Mesenchymal stem cell (in vitro differentiated cells and primary cell): Measurements from ENCODE around the gene NPIPA5.
"Not testable (repeated sequence)": the region's sequence is repeated elsewhere in the genome, so short reads cannot be mapped to it uniquely, and the experiment has no call there.

Experiments
- DNase-seq: peaks from one replicate; pipeline ENCODE4 v3.0.0-alpha.2; 2013
- H2AFZ ChIP-seq: one replicate; pipeline ENCODE4 v1.6.1; 2013; ENCODE audit warnings: low read depth, mild to moderate bottlenecking, control low read depth, inconsistent platforms, low read length, moderate library complexity
- H2AK5ac ChIP-seq: 2 replicates; pipeline ENCODE4 v1.6.1; 2013; ENCODE audit warnings: low read length, moderate library complexity, mild to moderate bottlenecking, inconsistent platforms; ENCODE audit not compliant: severe bottlenecking
- H2BK120ac ChIP-seq: one replicate; pipeline ENCODE4 v1.6.1; 2013; ENCODE audit warnings: low read depth, mild to moderate bottlenecking, inconsistent platforms, low read length, moderate library complexity
- H2BK12ac ChIP-seq, 2 experiments: one replicate each; pipeline ENCODE4 v1.6.1; 2013; ENCODE audit warnings: inconsistent platforms in 2 of 2, low read length in 2 of 2, mild to moderate bottlenecking in 2 of 2, moderate library complexity in 2 of 2, control low read depth in 1 of 2
- H2BK15ac ChIP-seq: one replicate; pipeline ENCODE4 v1.6.1; 2013; ENCODE audit warnings: mild to moderate bottlenecking, low read depth, inconsistent platforms; ENCODE audit not compliant: poor library complexity, severe bottlenecking
- H2BK5ac ChIP-seq: 2 replicates; pipeline ENCODE4 v1.6.1; 2013; ENCODE audit warnings: low read depth, mild to moderate bottlenecking, low read length, control low read depth, inconsistent platforms; ENCODE audit not compliant: poor library complexity, severe bottlenecking
- H3K14ac ChIP-seq, 2 experiments: one replicate each; pipeline ENCODE4 v1.6.1; 2013; ENCODE audit warnings: inconsistent platforms in 2 of 2, low read length in 2 of 2, control low read depth in 1 of 2, mild to moderate bottlenecking in 1 of 2, moderate library complexity in 1 of 2
- H3K18ac ChIP-seq, 2 experiments: one replicate each; pipeline ENCODE4 v1.6.1; 2013; ENCODE audit warnings: inconsistent platforms in 2 of 2, low read length in 2 of 2, control low read depth in 1 of 2, low read depth in 1 of 2, mild to moderate bottlenecking in 1 of 2
- H3K23ac ChIP-seq, 2 experiments: one replicate each; pipeline ENCODE4 v1.6.1; 2013; ENCODE audit warnings: inconsistent platforms in 2 of 2, low read length in 2 of 2, mild to moderate bottlenecking in 2 of 2, moderate library complexity in 2 of 2, control low read depth in 1 of 2
- H3K27ac ChIP-seq: 2 replicates; pipeline ENCODE4 v1.5.1; 2013; ENCODE audit warnings: mild to moderate bottlenecking, moderate library complexity, low read length, control low read depth, inconsistent platforms; ENCODE audit not compliant: poor library complexity, severe bottlenecking
- H3K27me3 ChIP-seq, 2 experiments: 2 replicates each; pipeline versions ENCODE4 v1.6.1 to v1.7.0; 2013; ENCODE audit warnings: low read length in 2 of 2, mild to moderate bottlenecking in 2 of 2, moderate library complexity in 2 of 2, control low read depth in 1 of 2, inconsistent platforms in 1 of 2; ENCODE audit not compliant: control insufficient read depth in 1 of 2, insufficient read depth in 1 of 2
- H3K36me3 ChIP-seq, 2 experiments: 2 replicates each; pipeline versions ENCODE4 v1.6.1 to v1.7.0; 2013; ENCODE audit warnings: low read length in 2 of 2, control low read depth in 1 of 2, inconsistent platforms in 1 of 2, low read depth in 1 of 2, mild to moderate bottlenecking in 1 of 2; ENCODE audit not compliant: insufficient read depth in 2 of 2, control insufficient read depth in 1 of 2
- H3K4ac ChIP-seq, 2 experiments: one replicate each; pipeline ENCODE4 v1.6.1; 2013; ENCODE audit warnings: inconsistent platforms in 2 of 2, low read length in 2 of 2, mild to moderate bottlenecking in 2 of 2, moderate library complexity in 2 of 2, control low read depth in 1 of 2, low read depth in 1 of 2
- H3K4me1 ChIP-seq: 2 replicates; pipeline ENCODE4 v1.6.1; 2013; ENCODE audit warnings: low read depth, low read length, control low read depth; ENCODE audit not compliant: control insufficient read depth, insufficient read depth
- H3K4me2 ChIP-seq: 2 replicates; pipeline ENCODE4 v1.6.1; 2013; ENCODE audit warnings: low read length, mild to moderate bottlenecking, inconsistent platforms; ENCODE audit not compliant: poor library complexity, severe bottlenecking
- H3K4me3 ChIP-seq, 2 experiments: 2 replicates each; pipeline versions ENCODE4 v1.5.1 to v1.7.0; 2013; ENCODE audit warnings: low read length in 2 of 2, mild to moderate bottlenecking in 2 of 2, control low read depth in 1 of 2, low read depth in 1 of 2; ENCODE audit not compliant: insufficient read depth in 1 of 2
- H3K79me1 ChIP-seq: replicated peaks from 2 replicates; pipeline ENCODE4 v1.6.1; 2013; ENCODE audit warnings: mild to moderate bottlenecking, control low read depth, low read length, inconsistent platforms; ENCODE audit not compliant: poor library complexity, severe bottlenecking
- H3K9ac ChIP-seq: 2 replicates; pipeline ENCODE4 v1.7.0; 2013; ENCODE audit warnings: mild to moderate bottlenecking, low read length, moderate library complexity
- H3K9me3 ChIP-seq: 2 replicates; pipeline ENCODE4 v1.7.0; 2013; ENCODE audit warnings: mild to moderate bottlenecking, low read length; ENCODE audit not compliant: control insufficient read depth
- H4K8ac ChIP-seq: one replicate; pipeline ENCODE4 v1.6.1; 2013; ENCODE audit warnings: inconsistent platforms, mild to moderate bottlenecking, low read length, moderate library complexity
- H4K91ac ChIP-seq: one replicate; pipeline ENCODE4 v1.6.1; 2013; ENCODE audit warnings: mild to moderate bottlenecking, low read length, inconsistent platforms
- WGBS: methylation state at CpG from one replicate; pipeline ENCODE4 v1.1.7; 2013; ENCODE audit warnings: mixed read lengths; 5-methylcytosine and 5-hydroxymethylcytosine counted together

The NPIPA5 gene

DNA sequence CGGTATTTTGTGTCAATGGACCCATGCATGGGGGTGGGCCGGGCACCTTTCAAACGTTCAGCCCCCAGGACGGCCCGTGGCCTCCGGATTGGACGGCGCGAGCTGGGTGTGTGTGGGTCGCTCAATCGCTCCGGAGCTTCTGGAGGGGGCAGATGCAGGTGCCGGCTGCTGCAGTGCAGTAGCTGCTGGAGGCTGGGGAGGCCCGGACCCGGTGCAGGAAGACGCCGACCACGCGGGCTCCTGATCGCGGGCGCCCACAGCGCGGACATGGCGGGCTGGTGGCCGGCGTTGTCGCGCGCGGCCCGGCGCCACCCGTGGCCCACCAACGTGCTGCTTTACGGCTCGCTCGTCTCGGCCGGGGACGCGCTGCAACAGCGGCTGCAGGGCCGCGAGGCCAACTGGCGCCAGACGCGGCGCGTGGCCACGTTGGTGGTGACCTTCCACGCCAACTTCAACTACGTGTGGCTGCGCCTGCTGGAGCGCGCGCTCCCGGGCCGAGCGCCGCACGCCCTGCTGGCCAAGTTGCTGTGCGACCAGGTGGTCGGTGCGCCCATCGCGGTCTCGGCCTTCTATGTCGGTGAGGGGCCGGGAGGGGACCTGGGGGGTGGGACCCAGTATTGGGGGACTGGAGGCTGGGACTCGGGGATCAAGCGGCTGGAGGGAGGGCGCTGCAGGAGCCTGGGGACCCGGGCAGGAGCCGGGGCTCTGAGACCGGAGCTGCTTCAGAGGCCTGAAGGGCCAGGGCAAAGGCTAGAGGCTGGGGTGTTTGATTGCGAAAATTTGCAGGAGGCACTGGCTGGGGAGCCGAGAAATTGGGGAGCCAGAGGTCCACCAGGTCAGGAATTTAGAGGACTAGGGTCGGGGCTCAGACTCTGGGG lies 17.8 kb upstream of the NPIPA5 start, which contains the start of gene MPV17L:
MPV17L (plus strand) TSS at position 124 of the 878 bp plus-strand sequence; CDS start at position 268, 144 bp downstream.
- not testable (repeated sequence) for H2BK12ac ChIP-seq, H3K27ac ChIP-seq, H3K9me3 ChIP-seq, H3K23ac ChIP-seq, H3K36me3 ChIP-seq, H3K4ac ChIP-seq, H2BK15ac ChIP-seq, H3K4me1 ChIP-seq, H3K79me1 ChIP-seq, H2BK120ac ChIP-seq, H2BK5ac ChIP-seq, H3K27me3 ChIP-seq, H2AK5ac ChIP-seq
- H3K4me3 ChIP-seq: peak within 1 kb of the TSS; percentile 68 to 75
- 10% methylated on average over 62 of the region's 79 CpGs for WGBS
- peak within 1 kb of the TSS; percentile 61 for H3K9ac ChIP-seq
- peak within 1 kb of the TSS; percentile 92 for H2AFZ ChIP-seq
- H3K18ac ChIP-seq: peak within 1 kb of the TSS; percentile 62 to 84
- peak within 1 kb of the TSS; percentile 87 for H4K8ac ChIP-seq
- H3K4me2 ChIP-seq: peak within 1 kb of the TSS; percentile 91
- H3K14ac ChIP-seq: peak within 1 kb of the TSS in 1 of 2 experiments; percentile 55
- peak within 1 kb of the TSS; percentile 59 for H4K91ac ChIP-seq
- DNase-seq: peak; percentile 29

DNA sequence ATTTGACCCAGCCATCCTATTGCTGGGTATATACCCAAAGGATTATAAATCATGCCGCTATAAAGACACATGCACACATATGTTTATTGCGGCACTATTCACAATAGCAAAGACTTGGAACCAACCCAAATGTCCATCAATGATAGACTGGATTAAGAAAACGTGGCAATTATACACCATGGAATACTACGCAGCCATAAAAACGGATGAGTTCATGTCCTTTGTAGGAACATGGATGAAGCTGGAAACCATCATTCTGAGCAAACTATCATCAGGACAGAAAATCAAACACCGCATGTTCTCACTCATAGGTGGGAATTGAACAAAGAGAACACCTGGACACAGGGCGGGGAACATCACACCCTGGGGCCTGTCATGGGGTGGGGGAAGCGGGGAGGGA lies 14.9 kb upstream of the NPIPA5 start:
- H2BK120ac ChIP-seq, H2AK5ac ChIP-seq, H2BK12ac ChIP-seq, H3K79me1 ChIP-seq, H3K36me3 ChIP-seq, H3K9ac ChIP-seq, H3K18ac ChIP-seq, H3K27me3 ChIP-seq, H3K4ac ChIP-seq, H2BK5ac ChIP-seq, H3K14ac ChIP-seq, H3K4me2 ChIP-seq, H4K91ac ChIP-seq, H3K9me3 ChIP-seq, H3K4me1 ChIP-seq, H4K8ac ChIP-seq, H3K27ac ChIP-seq, H2AFZ ChIP-seq, H3K4me3 ChIP-seq, DNase-seq, H2BK15ac ChIP-seq, H3K23ac ChIP-seq: not testable (repeated sequence)
- 98% methylated on average over 7 of the region's 8 CpGs for WGBS

DNA sequence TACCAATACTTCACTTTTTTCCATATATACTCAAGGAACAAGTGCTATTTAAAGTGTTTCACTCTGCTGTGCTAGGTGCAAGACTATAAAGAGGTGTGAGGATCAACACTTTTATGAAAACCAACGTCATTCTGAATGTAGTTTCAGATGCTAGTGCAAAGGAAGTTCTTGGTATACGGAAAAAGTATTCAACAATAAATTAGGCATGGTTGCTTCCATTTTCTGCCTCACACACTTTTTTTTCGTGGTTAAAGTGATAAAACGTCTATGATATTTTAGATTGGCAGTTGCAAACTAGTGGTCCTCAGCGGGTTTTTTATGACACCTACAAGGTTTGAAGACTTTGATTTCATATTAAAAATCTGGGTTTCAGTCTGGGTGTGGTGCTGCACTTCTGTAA lies 11.8 kb upstream of the NPIPA5 start:
- H3K4me1 ChIP-seq, H2AFZ ChIP-seq, H3K79me1 ChIP-seq, H3K4me3 ChIP-seq, H2AK5ac ChIP-seq, H3K4ac ChIP-seq, H3K18ac ChIP-seq, H3K27ac ChIP-seq, H3K36me3 ChIP-seq, H2BK5ac ChIP-seq, H2BK120ac ChIP-seq, H3K9ac ChIP-seq, H2BK15ac ChIP-seq, H3K14ac ChIP-seq, H2BK12ac ChIP-seq, H3K9me3 ChIP-seq, H3K4me2 ChIP-seq, H4K91ac ChIP-seq, H3K27me3 ChIP-seq, H4K8ac ChIP-seq, DNase-seq, H3K23ac ChIP-seq: not testable (repeated sequence)
- 90% methylated on average over 5 of the region's 5 CpGs for WGBS

DNA sequence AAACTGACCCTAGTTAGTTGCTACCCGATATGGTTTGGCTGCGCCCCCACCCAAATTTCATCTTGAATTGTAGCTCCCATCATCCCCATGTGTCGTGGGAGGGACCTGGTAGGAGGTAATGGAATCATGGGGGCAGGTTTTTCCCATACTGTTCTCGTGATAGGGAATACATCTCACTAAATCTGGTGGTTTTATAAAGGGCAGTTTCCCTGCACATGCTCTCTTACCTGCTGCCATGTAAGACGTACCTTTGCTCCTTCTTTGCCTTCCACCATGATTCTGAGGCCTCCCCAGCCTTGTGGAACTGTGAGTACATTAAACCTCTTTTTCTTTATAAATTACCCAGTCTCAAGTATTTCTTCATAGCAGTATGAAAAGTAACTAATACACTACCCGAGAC lies 10.0 kb upstream of the NPIPA5 start:
- H3K4me3 ChIP-seq, H3K4me1 ChIP-seq, H3K4me2 ChIP-seq, H3K27me3 ChIP-seq, H2BK120ac ChIP-seq, H3K36me3 ChIP-seq, DNase-seq, H3K4ac ChIP-seq, H2AK5ac ChIP-seq, H3K23ac ChIP-seq, H3K79me1 ChIP-seq, H3K27ac ChIP-seq, H3K9ac ChIP-seq, H2BK12ac ChIP-seq, H3K18ac ChIP-seq, H2AFZ ChIP-seq, H4K91ac ChIP-seq, H3K14ac ChIP-seq, H4K8ac ChIP-seq, H3K9me3 ChIP-seq, H2BK15ac ChIP-seq, H2BK5ac ChIP-seq: not testable (repeated sequence)
- WGBS: 100% methylated on average over 1 of the region's 6 CpGs
